PC-3 (cell line): ENCODE data around the gene LHFPL2. TPM values are rescaled to one million over a fixed set of nuclear protein-coding genes. Genes with fewer than 3 reads are reported as not detected.

Experiments
- ATAC-seq: fragments of 200-7000 bp; cut with Tn5 transposase; 2 replicates; pipeline ENCODE4 v1.9.1; 2020; ENCODE audit warnings: mild to moderate bottlenecking, moderate library complexity
- BruUV-seq: library from RNA; stranded (reverse); fragments of 400-500 nt; replicated peaks from 2 replicates; lab custom pipeline; 2021; lab: Mats Ljungman, UMichigan
- CTCF ChIA-PET: fragments of 300-600 bp; sonication (Branson Sonifier 250); formaldehyde crosslinking; loops from one replicate; lab custom pipeline; 2022; ENCODE audit warnings: antibody characterized with exemption; lab: Charles Lee
- POLR2A ChIA-PET: fragments of 300-600 bp; sonication (Branson Sonifier 250); formaldehyde crosslinking; loops from one replicate; lab custom pipeline; 2022; ENCODE audit warnings: antibody characterized with exemption; ENCODE audit not compliant: unreplicated experiment; lab: Charles Lee
- DNase-seq: peaks from one replicate; pipeline ENCODE4 v3.0.0-alpha.2; 2015
- H2AFZ ChIP-seq: fragments of 300-600 bp; sonication (generic); 2 replicates; pipeline ENCODE4 v1.6.0; 2016; ENCODE audit warnings: antibody characterized with exemption, low read length
- H3F3A ChIP-seq: fragments of 300-600 bp; sonication (generic); one replicate; pipeline ENCODE4 v1.6.0; 2017; ENCODE audit warnings: antibody characterized with exemption, low read length, control low read depth, mild to moderate bottlenecking; ENCODE audit not compliant: unreplicated experiment
- H3K27ac ChIP-seq: fragments of 300-600 bp; sonication (generic); 2 replicates; pipeline ENCODE4 v1.5.1; 2016; ENCODE audit warnings: mild to moderate bottlenecking, low read length
- H3K27me3 ChIP-seq: fragments of 300-600 bp; sonication (generic); 2 replicates; pipeline ENCODE4 v1.6.1; 2016; ENCODE audit warnings: low read length, mixed read lengths
- H3K36me3 ChIP-seq: fragments of 300-600 bp; sonication (generic); 2 replicates; pipeline ENCODE4 v1.6.1; 2016; ENCODE audit warnings: low read depth, mixed run types, low read length, mixed read lengths
- H3K4me1 ChIP-seq: fragments of 300-600 bp; sonication (generic); 2 replicates; pipeline ENCODE4 v1.5.1; 2016; ENCODE audit warnings: low read length; ENCODE audit not compliant: insufficient read depth
- H3K4me2 ChIP-seq: fragments of 300-600 bp; sonication (generic); 2 replicates; pipeline ENCODE4 v1.6.0; 2016; ENCODE audit warnings: low read length
- H3K4me3 ChIP-seq: fragments of 300-600 bp; sonication (generic); 2 replicates; pipeline ENCODE4 v1.5.1; 2016; ENCODE audit warnings: mild to moderate bottlenecking, low read length, mixed read lengths
- H3K79me2 ChIP-seq: fragments of 300-600 bp; sonication (generic); 2 replicates; pipeline ENCODE4 v1.6.1; 2017; ENCODE audit warnings: low read length, mixed read lengths
- H3K9ac ChIP-seq: fragments of 300-600 bp; sonication (generic); 2 replicates; pipeline ENCODE4 v1.6.0; 2016; ENCODE audit warnings: mild to moderate bottlenecking, low read length
- H3K9me2 ChIP-seq: fragments of 300-600 bp; sonication (generic); replicated peaks from 2 replicates; pipeline ENCODE4 v1.6.1; 2016; ENCODE audit warnings: mixed run types, low read length, mixed read lengths
- H3K9me3 ChIP-seq: fragments of 300-600 bp; sonication (generic); 2 replicates; pipeline ENCODE4 v1.6.1; 2016; ENCODE audit warnings: low read length, mixed read lengths
- H4K20me1 ChIP-seq: fragments of 300-600 bp; sonication (generic); 2 replicates; pipeline ENCODE4 v1.6.1; 2016; ENCODE audit warnings: low read length, mixed read lengths
- CTCF ChIP-seq: fragments of 300-600 bp; sonication (generic); conservative IDR thresholded peaks from 2 replicates; pipeline ENCODE4 v1.5.1; 2017; ENCODE audit warnings: antibody characterized with exemption, low read depth, mild to moderate bottlenecking, low read length
- EZH2 ChIP-seq: fragments of 300-600 bp; sonication (generic); IDR thresholded peaks from one replicate; pipeline ENCODE4 v1.6.1; 2017; ENCODE audit warnings: antibody characterized with exemption, mild to moderate bottlenecking, low read length; ENCODE audit not compliant: unreplicated experiment
- EZH2phosphoT487 ChIP-seq: fragments of 300-600 bp; sonication (generic); IDR thresholded peaks from 2 replicates; pipeline ENCODE4 v1.6.1; 2018; ENCODE audit warnings: mild to moderate bottlenecking, antibody characterized with exemption, low read length, borderline replicate concordance
- intact Hi-C: fragments of 100-400 bp; cut with micrococcal nuclease; formaldehyde crosslinking; loops from 2 replicates; pipeline ENCODE4 v1.9.0; 2023
- total RNA-seq: library from RNA; depleted of rRNA; stranded (reverse); fragments of >200 nt; gene quantifications from 2 replicates; pipeline ENCODE4 v1.2.3, GENCODE V29; 2014

The LHFPL2 gene
- total RNA-seq, 1 experiment from 2014 or later, result 21.7 TPM

GRCh38 chr5:78549043-78549442 is 99.5 kb downstream of the LHFPL2 start:
- CTCF ChIA-PET, result no interaction called here
- no peak for ATAC-seq
- no TSS peak for BruUV-seq

GRCh38 chr5:78547731-78548615 is 100.6 kb downstream of the LHFPL2 start:
- H3F3A ChIP-seq, result no peaks in the 10 kb centered on the region
- no peak overlapping the region for H3K9ac ChIP-seq
- no peak overlapping the region for H3K27ac ChIP-seq
- no peaks in the 10 kb centered on the region for H3K9me3 ChIP-seq
- no peak for ATAC-seq
- H3K27me3 ChIP-seq, result no peaks in the 10 kb centered on the region
- H4K20me1 ChIP-seq, result no peaks in the 10 kb centered on the region
- BruUV-seq, result no TSS peak
- POLR2A ChIA-PET, result interaction anchor here (0.5 kb wide), 1 partner anchor 794 kb away, joined by 6 read pairs; no protein-coding TSS in a partner anchor
- TF ChIP-seq CTCF, result no peak
- no peak overlapping the region for H2AFZ ChIP-seq
- no peaks in the 10 kb centered on the region for H3K36me3 ChIP-seq
- H3K4me2 ChIP-seq, result no peak overlapping the region
- no peak overlapping the region for H3K4me3 ChIP-seq
- no peaks in the 10 kb centered on the region for H3K79me2 ChIP-seq
- H3K4me1 ChIP-seq, result peaks cover 6% of the 10 kb centered on the region; the same call in 1 of the 2 replicates
- no peaks in the 10 kb centered on the region for H3K9me2 ChIP-seq
- no peak for DNase-seq
- CTCF ChIA-PET, result no interaction called here
- intact Hi-C loops, result no loop called here

More at GRCh38 chr5:78549043-78549442, 99.5 kb downstream of the LHFPL2 start:
- no peak overlapping the region for H3K4me3 ChIP-seq
- peaks cover 13% of the 10 kb centered on the region for H3K4me1 ChIP-seq
- H3K79me2 ChIP-seq, result no peaks in the 10 kb centered on the region
- POLR2A ChIA-PET, result no interaction called here
- H3K9me2 ChIP-seq, result no peaks in the 10 kb centered on the region
- intact Hi-C loops, result no loop called here
- H3K27ac ChIP-seq, result no peak overlapping the region
- H3K9ac ChIP-seq, result no peak overlapping the region
- H3K9me3 ChIP-seq, result no peaks in the 10 kb centered on the region
- no peaks in the 10 kb centered on the region for H4K20me1 ChIP-seq
- H3F3A ChIP-seq, result no peaks in the 10 kb centered on the region
- H3K27me3 ChIP-seq, result no peaks in the 10 kb centered on the region
- no peak for DNase-seq
- no peak overlapping the region for H3K4me2 ChIP-seq
- no peak overlapping the region for H2AFZ ChIP-seq
- TF ChIP-seq CTCF, result no peak
- no peak for TF ChIP-seq EZH2phosphoT487
- no peak for TF ChIP-seq EZH2
- H3K36me3 ChIP-seq, result no peaks in the 10 kb centered on the region

GRCh38 chr5:78547183-78547582 is 101.4 kb downstream of the LHFPL2 start:
- DNase-seq (no peak), ATAC-seq (no peak)
- H3F3A ChIP-seq, result no peaks in the 10 kb centered on the region
- BruUV-seq, result no TSS peak
- no peak overlapping the region for H2AFZ ChIP-seq
- no peaks in the 10 kb centered on the region for H3K27me3 ChIP-seq
- no peak overlapping the region for H3K4me2 ChIP-seq
- no peak overlapping the region for H3K27ac ChIP-seq
- no peak overlapping the region for H3K4me3 ChIP-seq
- CTCF ChIA-PET, result no interaction called here
- H3K9ac ChIP-seq, result no peak overlapping the region
- no peaks in the 10 kb centered on the region for H3K4me1 ChIP-seq
- no peaks in the 10 kb centered on the region for H3K36me3 ChIP-seq
- TF ChIP-seq EZH2phosphoT487 (no peak), EZH2 (no peak), CTCF (no peak)
- intact Hi-C loops, result no loop called here
- no peaks in the 10 kb centered on the region for H3K9me3 ChIP-seq
- no peaks in the 10 kb centered on the region for H3K9me2 ChIP-seq
- H3K79me2 ChIP-seq, result no peaks in the 10 kb centered on the region
- no peaks in the 10 kb centered on the region for H4K20me1 ChIP-seq
- POLR2A ChIA-PET, result no interaction called here
